GM23338 (cell line): Measurements from ENCODE around the gene C4orf54.

Source experiments
- CREB1 ChIP-seq: fragments of 250-450 bp; sonication (Bioruptor Pico); IDR thresholded peaks from 2 replicates; pipeline ENCODE4 v1.5.0; 2020; ENCODE audit warnings: low read depth, mild to moderate bottlenecking, moderate library complexity
- CTCF ChIP-seq, 2 experiments: fragments of 200-600 bp in 1 of 2; sonication (generic) in 1 of 2; conservative IDR thresholded peaks; 2 replicates each; pipeline versions ENCODE4 v1.5.1 to v1.6.1; 2016 to 2017; ENCODE audit warnings: antibody characterized with exemption in 2 of 2, low read depth in 2 of 2, mild to moderate bottlenecking in 2 of 2, moderate library complexity in 1 of 2
- EZH2 ChIP-seq: fragments of 200-600 bp; sonication (generic); IDR thresholded peaks from one replicate; pipeline ENCODE4 v1.8.0; 2017; ENCODE audit warnings: antibody characterized with exemption, mild to moderate bottlenecking, low read depth; ENCODE audit not compliant: unreplicated experiment
- EZH2phosphoT487 ChIP-seq: fragments of 200-600 bp; sonication (generic); IDR thresholded peaks from one replicate; pipeline ENCODE4 v1.8.1; 2018; ENCODE audit warnings: antibody characterized with exemption; ENCODE audit not compliant: unreplicated experiment
- NANOG ChIP-seq: IDR thresholded peaks from 2 replicates; pipeline ENCODE4 v1.6.1; 2016; ENCODE audit warnings: antibody characterized with exemption, borderline replicate concordance
- POLR2AphosphoS5 ChIP-seq: IDR thresholded peaks from 2 replicates; pipeline ENCODE4 v1.6.1; 2016; ENCODE audit warnings: antibody characterized with exemption, low read depth
- REST ChIP-seq: IDR thresholded peaks from one replicate; pipeline ENCODE4 v1.6.1; 2018; ENCODE audit warnings: antibody characterized with exemption; ENCODE audit not compliant: unreplicated experiment

- TF ChIP-seq CTCF (conservative IDR thresholded peaks at IDR 0.05; ENCODE audit: low read depth in 2 of 2) (no peak), POLR2AphosphoS5 (no peak), EZH2 (no peak), REST (no peak), EZH2phosphoT487 (no peak), NANOG (no peak), CREB1 (CRISPR knock-in tag) (no peak)
Measured at GRCh38 chr4:99669084-99669483, 11.5 kb upstream of the C4orf54 start.
